Central memory CD8-positive, alpha-beta T cell (primary cell): ENCODE results near the gene CHMP2A.
A peak's percentile ranks its signal among the peaks of the same experiment; 100 is the strongest.

Experiments
- ATAC-seq: fragments of 150-1000 bp; cut with Tn5 transposase; replicated peaks from 2 replicates; pipeline ENCODE4 v1.10.0; 2022; ENCODE audit warnings: mild to moderate bottlenecking, moderate FRiP score, moderate number of reproducible peaks; ENCODE audit not compliant: poor library complexity, severe bottlenecking; ENCODE audit errors: extremely low read depth
- DNase-seq, 2 donors: peaks; one replicate each; pipeline ENCODE4 v3.0.0; 2021; ENCODE audit warnings: low spot score in 2 of 2
- H3K27ac Mint-ChIP-seq: one replicate; pipeline ENCODE4 v1.8.0; 2022; ENCODE audit warnings: low read depth, mild to moderate bottlenecking, moderate library complexity, mixed read lengths
- H3K27me3 Mint-ChIP-seq: one replicate; pipeline ENCODE4 v1.8.0; 2022; ENCODE audit warnings: mixed read lengths
- H3K36me3 Mint-ChIP-seq: one replicate; pipeline ENCODE4 v1.8.0; 2022; ENCODE audit warnings: mild to moderate bottlenecking, moderate library complexity, mixed read lengths; ENCODE audit not compliant: insufficient read depth
- H3K4me1 Mint-ChIP-seq: one replicate; pipeline ENCODE4 v1.8.0; 2022; ENCODE audit warnings: mixed read lengths
- H3K4me3 Mint-ChIP-seq: one replicate; pipeline ENCODE4 v1.8.0; 2022; ENCODE audit warnings: mild to moderate bottlenecking, moderate library complexity, mixed read lengths
- H3K9me3 Mint-ChIP-seq: one replicate; pipeline ENCODE4 v1.8.0; 2022; ENCODE audit warnings: mixed read lengths

Gene CHMP2A

DNA sequence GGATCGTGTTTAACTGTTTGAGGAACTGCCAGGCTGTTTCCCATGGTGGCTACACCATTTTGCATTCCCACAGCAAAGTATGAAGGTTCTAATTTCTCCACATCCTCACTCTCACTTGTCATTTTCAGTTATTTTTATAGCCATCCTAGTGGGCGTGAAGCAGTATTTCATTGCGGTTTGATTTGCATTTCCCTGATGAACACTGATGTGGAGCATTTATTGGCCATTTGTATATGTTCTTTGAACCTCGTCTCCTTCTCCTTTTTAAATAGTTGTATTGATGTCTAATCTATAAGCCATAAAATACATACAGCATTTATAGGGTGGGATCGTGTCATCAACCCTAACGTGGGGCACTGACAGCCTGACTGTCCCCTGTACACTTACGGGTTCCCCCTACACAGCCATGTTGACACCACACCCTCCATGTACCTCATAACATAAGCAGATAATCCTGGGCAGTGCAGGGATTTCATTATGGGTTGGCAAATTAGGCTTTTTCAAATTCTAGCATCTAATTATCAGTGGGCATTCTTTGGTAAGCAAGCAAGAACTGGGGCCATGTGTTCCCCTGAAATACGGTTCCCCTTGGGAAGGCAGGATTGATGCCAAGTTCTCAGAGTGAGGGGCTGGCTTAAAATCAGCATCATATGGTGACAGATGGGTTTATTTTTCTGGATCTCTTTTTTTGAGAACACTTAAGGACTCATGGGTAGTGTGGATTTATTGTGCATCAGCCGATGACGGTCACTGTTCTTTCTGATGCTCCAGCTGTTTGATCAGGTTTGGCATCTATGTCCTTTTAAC is 23.7 kb downstream of the CHMP2A start:
- ATAC-seq, result no peak
- DNase-seq, result no peak
- H3K4me1 Mint-ChIP-seq, result no peaks in the 10 kb centered on the region
- no peaks in the 10 kb centered on the region for H3K9me3 Mint-ChIP-seq
- no peak overlapping the region for H3K27ac Mint-ChIP-seq
- H3K27me3 Mint-ChIP-seq, result peaks cover 27% of the 10 kb centered on the region
- H3K4me3 Mint-ChIP-seq, result no peak overlapping the region
- no peaks in the 10 kb centered on the region for H3K36me3 Mint-ChIP-seq

DNA sequence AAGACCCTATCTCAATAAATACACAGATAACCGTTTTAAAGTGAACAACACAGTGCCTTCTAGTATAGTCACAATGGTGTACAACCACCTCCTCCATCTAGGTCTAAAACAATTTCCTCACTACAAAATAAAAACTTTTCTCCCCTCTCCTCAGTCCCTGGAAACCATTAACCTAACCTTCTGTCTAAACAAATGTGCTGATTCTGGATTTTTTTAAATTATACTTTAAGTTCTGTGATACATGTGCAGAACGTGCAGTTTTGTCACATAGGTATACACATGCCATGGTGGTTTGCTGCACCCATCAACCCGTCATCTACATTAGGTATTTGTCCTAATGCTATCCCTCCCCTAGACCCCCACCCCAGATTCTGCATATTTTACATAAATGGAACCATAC is 25.5 kb downstream of the CHMP2A start:
- ATAC-seq, result no peak
- Mint-ChIP-seq H3K4me3 (no peak overlapping the region), H3K27ac (no peak overlapping the region), H3K27me3 (peaks cover 17% of the 10 kb centered on the region), H3K9me3 (no peaks in the 10 kb centered on the region), H3K36me3 (no peaks in the 10 kb centered on the region), H3K4me1 (no peaks in the 10 kb centered on the region)
- no peak for DNase-seq

DNA sequence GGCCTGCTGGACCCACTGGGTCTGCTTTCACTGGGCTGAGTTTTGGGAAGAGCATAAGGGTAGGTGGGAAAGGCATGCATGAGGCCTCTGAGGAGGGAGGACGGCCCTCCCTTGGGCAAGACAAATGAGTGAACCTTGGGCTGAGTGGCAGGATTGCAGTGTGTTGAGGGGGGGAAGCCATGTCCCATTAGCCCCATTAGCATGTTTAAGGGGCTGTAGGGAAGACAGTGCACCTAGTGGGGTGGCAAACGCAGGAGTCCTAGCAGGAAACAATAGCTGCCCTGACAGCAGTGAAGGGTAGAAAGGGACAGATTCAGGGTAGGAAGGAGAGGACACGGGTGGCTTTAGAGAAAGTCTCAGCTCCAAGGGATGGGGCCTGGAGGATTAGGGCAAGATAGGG is 32.2 kb downstream of the CHMP2A start:
- Mint-ChIP-seq H3K27ac (no peak overlapping the region), H3K27me3 (no peaks in the 10 kb centered on the region), H3K36me3 (peaks cover 10% of the 10 kb centered on the region), H3K4me1 (peaks cover 30% of the 10 kb centered on the region), H3K4me3 (no peak overlapping the region), H3K9me3 (no peaks in the 10 kb centered on the region)
- ATAC-seq (no peak), DNase-seq (no peak)

DNA sequence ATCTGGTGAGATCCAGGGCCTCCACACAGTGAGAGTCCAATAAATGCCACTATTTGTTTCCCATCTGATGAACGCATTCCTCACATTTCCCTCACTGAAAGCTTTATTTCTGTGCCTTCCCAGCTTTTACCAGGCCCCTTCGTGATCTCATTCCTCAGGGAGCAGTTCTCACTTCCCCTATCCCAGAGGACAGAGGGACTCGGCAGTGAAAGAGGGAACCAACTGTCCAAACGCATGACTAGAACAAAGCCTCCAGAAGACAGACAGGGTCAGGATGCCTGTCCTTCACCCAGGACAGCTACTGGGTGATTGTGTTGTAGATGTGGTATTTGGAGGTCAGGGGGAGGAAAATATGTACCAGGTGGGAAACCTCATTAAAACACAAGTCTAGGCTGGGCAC is 33.3 kb downstream of the CHMP2A start:
- DNase-seq (no peak), ATAC-seq (no peak)
- H3K9me3 Mint-ChIP-seq, result no peaks in the 10 kb centered on the region
- peaks cover 13% of the 10 kb centered on the region for H3K36me3 Mint-ChIP-seq
- H3K27ac Mint-ChIP-seq, result no peak overlapping the region
- H3K4me3 Mint-ChIP-seq, result no peak overlapping the region
- no peaks in the 10 kb centered on the region for H3K27me3 Mint-ChIP-seq
- H3K4me1 Mint-ChIP-seq, result peaks cover 33% of the 10 kb centered on the region

DNA sequence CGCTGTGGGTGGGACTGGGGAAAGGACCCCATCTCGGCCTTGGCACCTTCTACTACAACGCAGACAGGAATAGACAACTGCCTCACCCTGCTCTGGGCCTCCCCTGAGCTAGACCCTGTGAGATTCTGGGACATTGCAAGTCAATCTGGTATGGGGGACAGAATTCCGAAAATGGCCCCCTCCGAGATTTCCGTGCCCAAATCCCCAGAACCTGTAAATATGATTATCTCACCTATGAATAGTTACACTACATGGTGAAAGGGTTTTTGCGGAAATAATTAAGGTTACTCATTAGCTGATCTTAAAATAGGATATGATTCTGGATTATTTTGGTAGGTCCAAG is 34.7 kb downstream of the CHMP2A start:
- H3K4me3 Mint-ChIP-seq, result peak overlapping the region; percentile 99
- peak overlapping the region; percentile 99 for H3K27ac Mint-ChIP-seq
- H3K4me1 Mint-ChIP-seq, result peaks cover 40% of the 10 kb centered on the region
- no peak for DNase-seq
- peaks cover 15% of the 10 kb centered on the region for H3K36me3 Mint-ChIP-seq
- H3K9me3 Mint-ChIP-seq, result no peaks in the 10 kb centered on the region
- no peaks in the 10 kb centered on the region for H3K27me3 Mint-ChIP-seq
- no peak for ATAC-seq

DNA sequence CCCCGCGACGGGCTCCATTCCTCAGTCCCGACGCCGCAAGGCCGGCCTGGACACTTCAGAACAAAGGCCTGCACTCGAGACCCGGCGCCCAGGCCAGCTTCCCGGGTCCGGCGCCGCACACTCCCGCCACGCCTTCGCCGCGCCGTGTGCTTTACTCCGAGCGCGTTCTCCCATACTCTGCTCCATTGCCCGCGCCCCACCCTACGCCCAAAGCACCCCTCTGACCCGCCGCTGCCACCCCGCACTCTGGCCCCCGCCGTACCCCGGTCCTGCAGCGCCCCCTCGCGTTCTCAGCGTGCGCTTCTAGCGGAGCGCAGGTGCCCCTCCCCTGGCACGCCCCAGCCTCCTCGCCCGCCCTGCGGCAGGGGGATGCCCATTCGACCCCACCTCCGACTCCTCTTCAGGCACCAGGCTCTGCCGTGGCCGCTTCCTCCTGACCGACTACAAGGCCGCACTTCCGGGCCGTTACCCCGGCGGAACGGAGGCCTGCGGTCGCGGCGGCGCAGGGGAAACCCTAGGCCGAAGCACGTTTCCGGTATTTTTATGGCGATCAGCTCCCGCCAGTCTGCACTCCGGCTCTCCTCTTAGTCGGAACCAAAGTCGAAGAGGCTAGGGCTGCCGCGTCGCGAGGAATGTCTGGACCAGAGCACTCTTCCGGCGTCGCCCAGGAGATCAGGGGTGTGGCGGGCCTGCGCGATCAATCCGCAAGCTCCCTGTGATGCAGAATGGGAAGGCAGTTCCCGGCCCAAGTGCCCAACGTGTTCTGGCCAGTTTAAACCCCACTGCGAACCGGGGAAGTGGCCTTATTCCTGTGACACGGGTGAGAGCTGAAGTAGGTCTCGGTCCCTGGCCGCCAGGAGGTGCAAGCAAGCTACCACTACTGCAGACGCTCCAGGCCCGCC is 35.3 kb downstream of the CHMP2A start, which contains the start of gene ZBTB45:
ZBTB45 (minus strand) TSS at position 456 of the 902 bp plus-strand sequence. CDS start 2,137 bp downstream, outside the sequence.
- H3K4me1 Mint-ChIP-seq, result peaks cover 45% of the 10 kb centered on the region
- H3K4me3 Mint-ChIP-seq, result peak within 1 kb of the TSS; percentile 99
- peak; percentile 85 for DNase-seq
- peaks cover 15% of the 10 kb centered on the region for H3K36me3 Mint-ChIP-seq
- H3K9me3 Mint-ChIP-seq, result no peaks in the 10 kb centered on the region
- peak; percentile 82 for ATAC-seq
- H3K27ac Mint-ChIP-seq, result peak within 1 kb of the TSS; percentile 99
- no peaks in the 10 kb centered on the region for H3K27me3 Mint-ChIP-seq

DNA sequence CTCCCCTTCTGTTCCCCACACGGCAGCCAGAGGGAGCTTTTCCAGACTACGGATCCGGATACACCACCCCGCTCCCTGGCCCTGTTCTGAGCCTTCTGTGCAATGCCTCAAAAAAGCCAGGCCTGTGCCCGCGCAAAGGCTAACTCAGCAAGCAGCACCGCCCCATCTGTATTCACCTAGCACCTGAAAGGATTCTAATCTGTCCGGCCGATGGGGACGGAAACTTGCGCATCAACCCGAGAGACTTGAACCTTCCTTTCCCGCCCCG is 35.9 kb downstream of the CHMP2A start:
- no peaks in the 10 kb centered on the region for H3K9me3 Mint-ChIP-seq
- peaks cover 49% of the 10 kb centered on the region for H3K4me1 Mint-ChIP-seq

DNA sequence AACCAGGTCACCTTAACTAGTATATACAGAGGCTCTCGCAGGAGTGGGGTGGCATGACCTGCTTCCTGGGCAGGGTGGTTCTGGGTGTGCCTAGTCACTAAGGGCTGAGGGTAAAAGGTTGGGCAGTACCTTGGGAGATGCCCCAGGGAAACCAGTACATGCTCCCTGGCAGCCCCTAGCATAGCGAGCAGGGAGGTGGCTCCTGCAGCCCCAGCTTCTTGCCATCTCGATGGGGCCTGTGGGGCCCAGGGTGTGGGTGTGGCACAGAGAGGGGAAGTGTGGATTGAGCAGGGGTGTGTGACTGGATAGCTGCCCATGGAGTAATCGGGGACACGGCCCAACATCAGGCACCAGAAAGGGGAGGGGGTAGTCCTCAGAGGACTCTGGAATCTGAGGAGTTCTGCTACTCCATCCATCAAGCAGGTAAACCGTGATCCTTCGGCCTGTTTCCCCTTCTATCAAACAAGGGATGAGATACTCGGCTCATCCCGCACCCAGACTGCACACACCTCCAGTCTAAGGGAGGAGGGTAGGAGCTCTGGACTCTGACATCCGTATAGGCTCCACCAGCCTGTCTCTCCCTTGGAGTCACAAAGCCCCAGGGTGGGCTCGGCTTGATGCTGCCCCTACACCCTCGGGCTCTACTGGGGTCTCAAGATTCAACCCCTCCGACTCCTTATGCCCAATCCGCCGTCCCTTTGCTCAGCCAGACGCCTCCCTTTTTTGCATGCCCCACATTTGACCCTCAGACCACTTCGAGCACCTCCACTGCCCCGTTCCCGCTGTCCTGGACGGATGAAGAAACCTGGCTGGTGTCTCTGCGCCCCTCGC is 36.4 kb downstream of the CHMP2A start:
- ATAC-seq (no peak), DNase-seq (no peak)
- Mint-ChIP-seq H3K4me3 (peak overlapping the region; percentile 99), H3K27me3 (no peaks in the 10 kb centered on the region), H3K9me3 (no peaks in the 10 kb centered on the region), H3K36me3 (peaks cover 16% of the 10 kb centered on the region), H3K27ac (peak overlapping the region; percentile 99), H3K4me1 (peaks cover 55% of the 10 kb centered on the region)

More for the DNA sequence above, 35.9 kb downstream of the CHMP2A start:
- H3K36me3 Mint-ChIP-seq, result peaks cover 16% of the 10 kb centered on the region
- ATAC-seq, result peak; percentile 20
- H3K27me3 Mint-ChIP-seq, result no peaks in the 10 kb centered on the region
- peak overlapping the region; percentile 99 for H3K4me3 Mint-ChIP-seq
- H3K27ac Mint-ChIP-seq, result peak overlapping the region; percentile 99
- DNase-seq, result no peak

DNA sequence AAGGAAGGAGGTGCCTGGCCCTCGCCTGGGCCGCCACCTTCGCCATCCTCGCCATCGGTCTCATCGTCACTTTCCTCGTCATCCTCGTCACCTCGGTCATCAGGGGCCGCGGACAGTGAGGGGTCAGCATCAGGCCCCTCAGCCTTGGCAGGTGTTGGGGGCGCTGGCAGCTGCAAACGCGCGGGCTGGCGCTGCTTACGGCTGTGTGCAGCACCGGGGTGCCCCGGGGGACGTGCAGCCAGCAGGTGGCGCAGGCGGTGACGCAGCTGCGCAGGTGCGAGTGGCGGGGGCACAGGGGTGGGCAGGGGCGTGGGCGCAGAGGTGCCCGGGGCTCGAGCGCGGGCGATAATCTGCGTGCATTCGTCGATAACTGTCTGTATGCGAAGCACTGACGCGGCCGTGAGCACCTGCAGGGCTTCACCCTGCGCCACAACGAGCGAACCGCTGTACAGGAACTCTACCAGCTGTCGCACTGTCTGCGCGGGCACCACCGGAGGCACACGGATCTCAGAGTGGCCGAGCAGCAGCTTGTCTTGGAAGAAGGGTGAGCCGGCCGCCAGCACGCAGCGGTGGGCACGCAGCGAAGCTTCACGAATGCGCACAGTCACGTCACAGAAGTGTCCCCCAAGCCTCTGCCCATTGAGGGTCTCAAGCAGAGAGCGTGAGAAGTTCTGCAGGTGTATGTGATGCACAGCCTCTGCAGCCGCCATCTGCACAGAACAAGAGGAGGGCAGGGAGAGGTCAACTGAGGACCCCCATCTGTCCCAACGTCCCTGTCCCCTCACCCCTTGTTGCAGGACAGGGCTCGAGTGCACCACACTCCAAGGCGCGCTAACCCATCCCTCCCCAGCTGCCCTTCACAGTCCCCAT is 37.7 kb downstream of the CHMP2A start:
- Mint-ChIP-seq H3K9me3 (no peaks in the 10 kb centered on the region), H3K27ac (no peak overlapping the region), H3K27me3 (no peaks in the 10 kb centered on the region), H3K4me1 (peaks cover 58% of the 10 kb centered on the region), H3K4me3 (no peak overlapping the region), H3K36me3 (peaks cover 19% of the 10 kb centered on the region)
- no peak for DNase-seq
- ATAC-seq, result no peak

DNA sequence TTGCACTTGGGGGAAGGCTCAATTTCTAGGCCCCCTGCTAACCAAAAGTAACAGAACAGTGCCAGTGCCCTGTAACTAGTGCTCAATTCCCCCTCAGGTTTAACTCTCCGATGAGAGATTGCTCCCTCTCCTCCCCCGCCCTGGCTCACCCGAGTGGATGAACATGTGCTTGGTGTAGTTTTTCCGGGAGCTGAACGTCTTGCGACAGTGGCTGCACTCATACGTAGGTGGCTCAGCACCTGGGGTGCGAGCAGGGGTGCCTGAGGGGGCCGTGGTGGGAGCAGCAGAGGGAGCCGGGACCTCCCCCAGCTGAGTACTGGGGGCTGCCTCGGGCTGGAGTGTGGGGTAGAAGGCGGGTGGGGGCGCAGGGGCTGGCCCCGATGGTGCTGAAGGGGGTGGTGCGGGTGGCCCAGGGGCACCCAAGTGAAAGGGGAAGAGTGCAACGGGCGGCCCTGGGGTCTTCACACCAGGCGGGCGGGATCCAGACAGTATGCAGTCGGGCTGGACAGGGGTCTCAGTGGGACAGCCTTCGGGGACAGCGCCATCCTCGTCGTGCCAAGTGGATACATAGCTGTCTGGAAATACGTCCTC is 38.6 kb downstream of the CHMP2A start:
- Mint-ChIP-seq H3K36me3 (peaks cover 19% of the 10 kb centered on the region), H3K9me3 (no peaks in the 10 kb centered on the region), H3K27ac (no peak overlapping the region), H3K4me1 (peaks cover 58% of the 10 kb centered on the region), H3K27me3 (no peaks in the 10 kb centered on the region), H3K4me3 (no peak overlapping the region)
- ATAC-seq, result no peak
- no peak for DNase-seq

DNA sequence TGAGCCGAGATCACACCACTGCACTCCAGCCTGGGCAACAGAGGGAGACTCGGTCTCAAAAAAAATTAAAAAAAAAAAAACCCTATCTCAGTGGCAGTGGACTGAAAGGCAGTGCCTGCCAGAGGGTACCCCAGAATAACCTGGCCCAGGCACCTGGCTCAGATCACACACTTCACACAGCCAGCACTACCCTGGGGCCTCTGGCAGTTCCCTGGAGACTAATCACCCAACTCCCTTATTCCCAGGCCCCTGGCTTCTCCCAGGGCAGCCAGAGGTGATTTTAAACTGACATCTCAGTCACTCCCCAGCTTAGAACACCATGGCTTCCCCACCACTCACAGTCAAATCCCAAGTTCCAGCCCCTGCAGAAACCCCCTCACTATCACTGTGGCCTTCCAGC is 39.6 kb downstream of the CHMP2A start:
- Mint-ChIP-seq H3K9me3 (no peaks in the 10 kb centered on the region), H3K4me3 (peak overlapping the region; percentile 42), H3K4me1 (peaks cover 53% of the 10 kb centered on the region), H3K36me3 (peaks cover 19% of the 10 kb centered on the region), H3K27ac (no peak overlapping the region), H3K27me3 (no peaks in the 10 kb centered on the region)
- ATAC-seq (no peak), DNase-seq (no peak)
